Effector memory CD8-positive, alpha-beta T cell (primary cell): ENCODE measurements around the gene ZNF254.
A peak's percentile ranks its signal among the peaks of the same experiment; 100 is the strongest.
"Not testable (repeated sequence)": the region's sequence is repeated elsewhere in the genome, so short reads cannot be mapped to it uniquely, and the experiment has no call there.

Experiments used
- ATAC-seq: fragments of 150-1000 bp; cut with Tn5 transposase; replicated peaks from 2 replicates; pipeline ENCODE4 v1.10.0; 2021; ENCODE audit warnings: mild to moderate bottlenecking, moderate library complexity
- DNase-seq, 3 experiments: peaks; one replicate each; pipeline ENCODE4 v3.0.0; 2021
- H3K27ac Mint-ChIP-seq, 2 donors: one replicate each; pipeline ENCODE4 v1.8.0; 2022; ENCODE audit warnings: mild to moderate bottlenecking in 2 of 2, mixed read lengths in 2 of 2, moderate library complexity in 2 of 2
- H3K27me3 Mint-ChIP-seq, 2 donors: one replicate each; pipeline ENCODE4 v1.8.0; 2022; ENCODE audit warnings: mixed read lengths in 2 of 2
- H3K36me3 Mint-ChIP-seq: one replicate; pipeline ENCODE4 v1.8.0; 2022; ENCODE audit warnings: mild to moderate bottlenecking, moderate library complexity, mixed read lengths; ENCODE audit not compliant: insufficient read depth
- H3K4me1 Mint-ChIP-seq, 2 donors: one replicate each; pipeline ENCODE4 v1.8.0; 2022; ENCODE audit warnings: low read depth in 2 of 2, mixed read lengths in 2 of 2
- H3K4me3 Mint-ChIP-seq, 2 donors: one replicate each; pipeline ENCODE4 v1.8.0; 2022; ENCODE audit warnings: mild to moderate bottlenecking in 2 of 2, mixed read lengths in 2 of 2, moderate library complexity in 2 of 2
- H3K9me3 Mint-ChIP-seq, 2 donors: one replicate each; pipeline ENCODE4 v1.8.0; 2022; ENCODE audit warnings: mixed read lengths in 2 of 2

ZNF254 gene

DNA sequence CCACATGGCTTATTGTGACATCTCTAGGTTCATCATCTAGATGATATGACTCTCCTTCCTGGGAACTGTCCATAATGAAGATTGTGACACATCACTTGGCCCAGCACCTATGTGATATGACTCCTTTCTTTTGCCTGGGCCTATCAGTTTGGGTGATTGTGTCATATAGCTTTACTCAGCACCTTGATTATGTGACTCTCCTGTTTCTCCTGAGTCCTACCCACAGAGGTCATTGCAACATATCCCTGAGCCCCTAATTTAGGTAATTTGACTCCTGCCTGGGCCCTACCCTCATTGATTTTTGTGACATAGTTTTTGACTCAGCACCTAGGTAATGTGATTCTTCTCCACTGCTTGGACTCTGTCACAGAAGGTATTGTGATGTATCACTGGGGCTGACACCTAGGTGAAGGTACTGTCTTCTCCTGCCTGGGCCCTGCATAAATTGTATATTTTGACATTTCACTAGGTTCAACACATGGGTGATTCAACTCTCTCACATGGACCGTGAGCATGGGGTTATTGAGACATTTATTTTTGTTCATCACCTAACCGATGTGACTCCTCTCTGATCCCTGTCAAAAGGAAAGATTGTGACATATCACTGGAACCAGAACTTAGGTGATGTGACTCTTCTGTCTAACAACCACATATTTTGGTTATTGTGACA is 26.2 kb upstream of the ZNF254 start:
- peaks cover 7% of the 10 kb centered on the region for H3K36me3 Mint-ChIP-seq
- no peak overlapping the region for H3K4me3 Mint-ChIP-seq
- no peaks in the 10 kb centered on the region for H3K27me3 Mint-ChIP-seq
- DNase-seq: no peak
- H3K27ac Mint-ChIP-seq: peak overlapping the region in 1 of 2 donors; percentile 66
- H3K9me3 Mint-ChIP-seq: no peaks in the 10 kb centered on the region
- no peak for ATAC-seq
- no peaks in the 10 kb centered on the region for H3K4me1 Mint-ChIP-seq

DNA sequence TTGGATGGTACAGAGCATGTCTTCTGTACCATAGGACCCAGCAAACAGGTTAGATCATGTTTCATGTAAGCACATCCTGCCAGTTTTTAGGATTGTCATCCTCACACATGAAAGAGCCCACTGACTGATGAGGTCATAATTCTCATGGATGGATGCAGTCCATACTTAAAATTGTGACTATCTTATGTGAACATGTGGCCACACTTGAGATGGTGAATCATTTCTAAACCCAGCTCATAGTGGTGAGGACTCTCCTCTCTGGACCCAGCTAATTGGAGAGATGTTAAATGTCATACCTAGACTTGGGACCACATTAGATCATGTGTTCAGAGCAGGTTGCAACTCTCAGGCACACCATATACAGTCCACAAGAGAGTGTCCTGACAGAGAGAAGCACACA is 24.8 kb upstream of the ZNF254 start:
- H3K9me3 Mint-ChIP-seq: no peaks in the 10 kb centered on the region
- no peak for ATAC-seq
- H3K4me3 Mint-ChIP-seq: no peak overlapping the region
- no peaks in the 10 kb centered on the region for H3K27me3 Mint-ChIP-seq
- H3K4me1 Mint-ChIP-seq: no peaks in the 10 kb centered on the region
- peaks cover 5% of the 10 kb centered on the region for H3K36me3 Mint-ChIP-seq
- no peak overlapping the region for H3K27ac Mint-ChIP-seq
- no peak for DNase-seq

DNA sequence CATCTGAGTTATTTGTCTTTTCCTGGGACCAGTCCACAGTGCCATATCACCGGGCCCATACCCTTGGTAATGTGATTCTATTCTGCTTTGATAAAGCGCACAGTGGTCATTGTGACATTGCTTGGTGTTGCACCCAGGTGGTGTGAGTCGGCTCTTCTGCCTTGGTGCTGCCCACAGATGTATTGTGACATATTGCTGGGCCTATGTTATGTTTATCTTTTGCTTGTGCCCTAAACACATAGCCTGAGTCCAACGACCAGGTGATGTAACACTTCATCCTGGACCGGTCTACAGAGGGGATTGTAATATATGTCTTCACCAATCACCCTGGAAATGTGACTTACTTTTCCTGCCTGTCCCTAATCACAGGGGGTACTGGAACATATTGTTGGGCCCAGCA is 23.7 kb upstream of the ZNF254 start:
- no peaks in the 10 kb centered on the region for H3K9me3 Mint-ChIP-seq
- no peak overlapping the region for H3K4me3 Mint-ChIP-seq
- H3K36me3 Mint-ChIP-seq: peaks cover 7% of the 10 kb centered on the region
- ATAC-seq: no peak
- DNase-seq: no peak
- no peaks in the 10 kb centered on the region for H3K4me1 Mint-ChIP-seq
- H3K27ac Mint-ChIP-seq: no peak overlapping the region
- no peaks in the 10 kb centered on the region for H3K27me3 Mint-ChIP-seq

DNA sequence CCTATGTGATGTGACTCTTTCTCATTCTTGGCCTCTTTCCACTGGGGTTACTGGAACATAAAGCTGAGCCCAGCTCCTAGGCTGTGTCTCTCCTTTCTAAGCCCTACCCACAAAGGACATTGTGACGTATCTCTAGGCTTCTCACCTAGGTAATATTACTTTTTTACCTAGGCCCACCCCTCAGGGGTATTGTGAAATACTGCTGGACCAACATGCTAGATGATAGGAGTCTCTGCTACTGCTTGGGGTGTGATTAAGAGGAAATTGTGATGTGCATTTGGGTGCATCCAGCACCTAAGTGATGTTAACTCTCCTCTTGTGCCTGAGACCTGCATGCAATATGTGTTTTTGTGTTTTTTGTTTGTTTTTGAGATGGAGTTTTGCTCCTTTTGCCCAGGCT is 22.8 kb upstream of the ZNF254 start:
- Mint-ChIP-seq H3K27me3 (no peaks in the 10 kb centered on the region), H3K4me3 (no peak overlapping the region), H3K4me1 (no peaks in the 10 kb centered on the region), H3K9me3 (no peaks in the 10 kb centered on the region), H3K36me3 (peaks cover 7% of the 10 kb centered on the region), H3K27ac (no peak overlapping the region)
- DNase-seq (no peak), ATAC-seq (no peak)

DNA sequence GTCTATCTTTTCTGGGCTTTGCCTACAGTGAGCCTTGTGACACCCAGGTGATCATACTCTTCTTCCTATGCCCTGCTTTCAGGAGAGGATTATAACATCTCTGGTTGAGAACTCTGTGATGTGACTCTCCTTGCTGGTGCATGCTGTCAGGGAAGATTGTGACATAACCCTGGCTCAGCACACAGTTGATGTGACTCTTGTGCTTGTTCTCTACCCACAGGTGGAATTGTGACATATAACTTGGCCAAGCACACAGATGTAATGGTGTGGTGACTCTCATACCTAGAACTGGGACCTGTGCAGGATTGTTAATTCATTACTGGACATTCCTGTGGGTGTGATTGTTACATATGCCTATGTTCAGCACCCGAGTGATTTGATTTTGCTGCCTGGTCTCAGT is 21.7 kb upstream of the ZNF254 start:
- no peak for DNase-seq
- Mint-ChIP-seq H3K27ac (peak overlapping the region in 1 of 2 donors; percentile 52), H3K4me3 (no peak overlapping the region), H3K9me3 (no peaks in the 10 kb centered on the region), H3K27me3 (no peaks in the 10 kb centered on the region), H3K4me1 (no peaks in the 10 kb centered on the region), H3K36me3 (peaks cover 6% of the 10 kb centered on the region)
- ATAC-seq: no peak

DNA sequence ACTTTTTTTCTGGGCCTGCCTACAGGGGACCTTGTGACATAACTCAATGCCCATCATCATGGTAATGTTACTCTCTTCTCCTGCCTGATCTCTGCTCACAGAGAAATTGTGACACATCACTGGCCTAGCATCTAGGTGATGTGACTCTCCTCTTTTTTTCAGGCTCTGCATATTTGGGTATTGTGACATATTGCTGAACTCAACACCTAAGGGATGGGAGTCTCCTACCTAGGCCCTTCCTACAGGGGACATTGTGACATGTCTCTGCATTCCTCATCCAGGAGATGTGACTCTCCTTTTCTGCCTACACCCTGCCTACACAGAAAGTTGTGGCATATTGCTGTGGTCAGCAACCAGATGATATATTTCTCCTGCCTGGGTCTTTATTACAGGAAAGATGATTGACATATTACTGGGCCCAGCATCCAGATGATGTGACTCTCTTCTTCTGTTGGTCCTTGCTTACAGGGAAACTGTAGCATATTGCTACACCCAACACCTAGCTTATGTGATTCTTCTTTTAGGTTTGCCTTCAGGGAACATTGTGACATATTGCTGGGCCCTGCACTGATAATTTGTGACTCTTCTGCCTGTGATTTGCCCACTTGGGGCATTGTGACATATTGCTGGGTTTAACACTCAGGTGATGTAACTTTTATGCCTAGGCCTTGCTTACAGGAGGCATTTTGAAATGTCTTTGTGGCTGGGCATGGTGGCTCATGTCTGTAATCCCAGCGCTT is 21.0 kb upstream of the ZNF254 start:
- Mint-ChIP-seq H3K4me1 (no peaks in the 10 kb centered on the region), H3K36me3 (peaks cover 4% of the 10 kb centered on the region), H3K27ac (peak overlapping the region; percentile 52 to 62), H3K4me3 (no peak overlapping the region), H3K27me3 (no peaks in the 10 kb centered on the region), H3K9me3 (no peaks in the 10 kb centered on the region)
- DNase-seq (no peak), ATAC-seq (no peak)

DNA sequence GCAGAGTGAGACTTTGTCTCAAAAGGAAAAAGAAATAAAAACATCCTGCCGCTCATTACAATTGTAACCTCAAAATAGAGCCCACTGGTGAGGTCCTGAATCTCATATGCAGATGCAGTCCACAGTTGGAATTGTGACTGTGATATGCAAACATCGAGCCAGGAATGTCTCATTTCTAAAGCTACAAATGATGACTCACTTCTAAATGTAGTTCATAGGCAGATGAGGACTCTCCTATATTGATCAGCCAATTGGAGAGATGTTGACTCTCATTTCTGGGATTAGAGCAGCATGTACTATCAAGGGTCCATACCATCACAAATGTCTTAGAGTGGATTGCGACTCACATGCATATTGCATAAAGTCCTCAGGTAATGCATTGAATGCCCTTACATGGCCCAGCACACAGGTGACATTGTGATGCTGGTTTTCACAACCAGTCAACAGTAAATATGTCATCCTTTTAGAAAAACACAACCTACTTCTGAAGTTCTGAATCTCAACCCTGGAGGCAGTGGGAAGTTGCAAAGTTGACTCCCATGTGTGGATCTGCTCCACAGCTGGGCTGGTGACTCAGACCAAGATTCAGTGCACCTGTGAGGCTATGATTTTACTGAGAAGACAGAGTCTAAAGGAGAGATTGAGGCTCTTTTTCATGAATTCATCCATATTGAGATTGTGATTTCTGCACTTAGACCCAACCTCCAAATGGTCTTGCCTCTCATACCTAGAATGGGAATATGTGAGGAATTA is 16.9 kb upstream of the ZNF254 start:
- Mint-ChIP-seq H3K36me3 (peaks cover 9% of the 10 kb centered on the region), H3K27me3 (no peaks in the 10 kb centered on the region), H3K27ac (no peak overlapping the region), H3K9me3 (no peaks in the 10 kb centered on the region), H3K4me1 (peaks cover 0 to 3% of the 10 kb centered on the region in 2 donors), H3K4me3 (no peak overlapping the region)
- DNase-seq: no peak
- ATAC-seq: no peak

DNA sequence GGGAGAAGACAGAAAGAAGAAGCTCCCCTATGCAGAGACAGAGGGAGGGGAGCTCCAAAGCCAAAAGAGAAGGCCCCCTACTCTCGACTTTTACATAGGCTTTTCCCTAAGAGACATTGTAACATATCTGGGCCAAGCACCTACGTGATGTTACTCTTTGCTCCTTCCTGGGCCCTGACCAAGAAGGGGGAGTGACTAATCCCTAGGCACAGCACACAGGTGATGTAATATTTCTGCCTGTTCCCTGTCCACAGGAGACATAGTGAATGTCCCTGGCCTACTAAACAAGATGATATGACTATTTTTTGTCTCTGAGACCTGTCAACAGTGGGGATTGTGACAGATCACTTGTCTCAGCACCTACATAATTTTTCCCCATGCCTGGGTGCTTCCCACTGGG is 15.9 kb upstream of the ZNF254 start:
- H3K9me3 Mint-ChIP-seq: peaks cover 0 to 3% of the 10 kb centered on the region in 2 donors
- no peak overlapping the region for H3K27ac Mint-ChIP-seq
- ATAC-seq (no peak), DNase-seq (no peak)
- peaks cover 12% of the 10 kb centered on the region for H3K36me3 Mint-ChIP-seq
- H3K4me1 Mint-ChIP-seq: peaks cover 0 to 3% of the 10 kb centered on the region in 2 donors
- no peak overlapping the region for H3K4me3 Mint-ChIP-seq
- H3K27me3 Mint-ChIP-seq: no peaks in the 10 kb centered on the region

DNA sequence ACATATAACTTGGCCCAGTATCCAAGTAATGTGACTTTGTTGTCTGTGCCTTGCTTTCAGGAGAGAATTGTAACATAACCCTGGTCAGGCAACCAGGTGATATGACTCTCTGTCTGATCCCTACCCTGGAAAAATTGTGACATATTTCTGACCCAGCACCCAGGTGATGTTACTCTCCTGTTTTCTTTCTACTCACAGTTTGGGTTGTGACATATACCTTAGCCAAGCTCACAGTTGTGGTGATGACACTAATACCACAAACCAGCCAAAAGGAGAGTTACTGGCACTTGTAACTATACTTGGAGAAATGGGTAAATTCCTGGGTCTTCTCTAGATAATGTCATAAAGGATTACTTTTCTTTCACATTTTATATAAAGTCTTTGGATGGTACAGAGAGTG is 14.3 kb upstream of the ZNF254 start:
- Mint-ChIP-seq H3K27ac (peak overlapping the region in 1 of 2 donors; percentile 17), H3K4me1 (peaks cover 3 to 4% of the 10 kb centered on the region in 2 donors), H3K9me3 (peaks cover 0 to 3% of the 10 kb centered on the region in 2 donors), H3K36me3 (peaks cover 8% of the 10 kb centered on the region), H3K4me3 (no peak overlapping the region), H3K27me3 (no peaks in the 10 kb centered on the region)
- DNase-seq (no peak), ATAC-seq (no peak)

DNA sequence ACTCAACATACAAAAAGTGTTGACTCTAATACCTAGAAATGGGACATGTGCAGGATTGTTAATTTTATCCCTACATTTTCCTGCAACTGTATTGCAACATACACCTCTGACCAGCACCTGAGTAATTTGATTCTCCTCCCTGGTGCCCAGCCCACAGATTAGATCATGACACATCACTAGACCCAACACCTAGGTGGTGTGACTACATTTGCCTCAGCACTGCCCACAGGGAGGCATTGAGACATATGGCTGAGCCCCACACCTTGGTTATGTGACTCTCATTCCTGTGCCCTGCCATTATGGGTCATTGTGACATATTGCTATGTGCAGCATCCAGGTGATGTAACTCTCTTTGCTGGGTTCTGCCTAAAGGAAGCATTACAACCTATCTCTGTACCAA is 13.2 kb upstream of the ZNF254 start:
- Mint-ChIP-seq H3K4me1 (peaks cover 3 to 5% of the 10 kb centered on the region in 2 donors), H3K4me3 (no peak overlapping the region), H3K9me3 (peaks cover 0 to 3% of the 10 kb centered on the region in 2 donors), H3K36me3 (peaks cover 8% of the 10 kb centered on the region), H3K27me3 (no peaks in the 10 kb centered on the region), H3K27ac (no peak overlapping the region)
- ATAC-seq: no peak
- no peak for DNase-seq

DNA sequence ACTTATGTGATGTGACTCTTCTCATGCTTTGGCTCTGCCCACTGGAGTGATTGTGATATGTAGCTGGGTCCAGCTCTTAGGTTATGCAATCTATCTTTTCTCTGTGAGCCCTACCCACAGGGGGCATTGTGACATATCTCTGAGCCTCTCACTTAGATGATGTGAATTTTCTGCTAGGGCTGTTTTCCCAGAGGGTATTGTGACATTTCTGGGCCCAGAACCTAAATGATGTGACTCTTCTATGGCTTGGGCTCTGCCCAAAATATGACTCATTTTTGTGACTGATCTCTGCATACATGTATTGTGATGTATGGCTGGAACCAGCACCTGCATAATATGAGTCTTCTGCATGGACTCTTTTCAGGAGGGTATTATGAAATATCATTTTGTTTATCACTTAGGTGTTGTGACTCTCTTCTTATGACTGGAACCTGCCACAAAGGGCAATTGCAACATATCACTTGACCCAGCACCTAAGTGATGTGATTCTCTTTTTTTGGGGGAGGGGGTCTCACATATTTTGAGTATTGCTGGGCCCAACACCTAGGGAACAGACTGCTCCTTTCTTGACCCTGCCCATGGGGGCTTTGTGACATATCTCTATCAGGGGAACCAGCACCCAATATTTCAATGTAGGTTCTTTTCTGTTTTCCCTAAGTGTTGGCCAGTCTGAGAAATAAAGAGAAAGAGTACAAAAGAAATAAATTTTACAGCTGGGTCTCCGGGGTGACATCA is 12.1 kb upstream of the ZNF254 start:
- Mint-ChIP-seq H3K4me1 (peaks cover 3 to 5% of the 10 kb centered on the region in 2 donors), H3K36me3 (peaks cover 8% of the 10 kb centered on the region), H3K27ac (peak overlapping the region in 1 of 2 donors; percentile 77), H3K9me3 (peaks cover 0 to 3% of the 10 kb centered on the region in 2 donors), H3K4me3 (no peak overlapping the region), H3K27me3 (no peaks in the 10 kb centered on the region)
- DNase-seq (no peak), ATAC-seq (no peak)

DNA sequence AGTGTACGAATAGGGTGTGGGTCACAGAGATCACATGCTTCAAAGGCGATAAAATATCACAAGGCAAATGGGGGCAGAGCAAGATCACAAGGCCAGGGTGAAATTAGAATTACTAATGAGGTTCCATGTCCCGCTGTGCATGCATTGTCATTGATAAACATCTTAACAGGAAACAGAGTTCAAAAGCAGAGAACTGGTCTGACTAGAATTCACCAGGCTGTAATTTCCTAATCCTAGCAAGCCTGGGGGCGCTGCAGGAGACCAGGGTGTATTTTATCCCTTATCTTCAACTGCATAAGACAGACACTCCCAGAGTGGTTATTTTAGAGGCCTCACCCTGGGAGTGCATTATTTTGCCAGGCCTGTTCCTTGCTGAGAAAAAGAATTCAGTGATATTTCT is 11.5 kb upstream of the ZNF254 start:
- peak overlapping the region in 1 of 2 donors; percentile 77 for H3K27ac Mint-ChIP-seq
- H3K36me3 Mint-ChIP-seq, H3K4me1 Mint-ChIP-seq, ATAC-seq, DNase-seq, H3K4me3 Mint-ChIP-seq, H3K9me3 Mint-ChIP-seq, H3K27me3 Mint-ChIP-seq: not testable (repeated sequence)

DNA sequence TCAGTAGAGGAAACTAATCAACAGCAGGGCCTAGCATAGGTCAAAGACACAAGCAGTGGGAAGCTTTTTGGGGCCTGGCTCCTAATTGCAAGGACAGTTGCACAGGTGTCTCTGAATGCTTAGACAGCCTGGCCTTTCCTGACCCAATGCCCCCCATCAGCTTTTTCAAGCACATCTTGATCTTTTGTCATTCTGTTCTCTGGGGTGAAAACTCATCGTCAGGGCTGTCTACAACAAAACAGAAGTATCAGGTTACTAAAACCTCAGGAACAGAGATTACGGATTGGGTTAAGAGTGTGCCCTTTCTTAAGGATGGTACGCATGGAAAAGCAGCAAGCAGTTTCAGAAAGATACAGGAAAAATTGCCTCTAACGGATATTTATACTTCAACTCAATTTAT is 8.3 kb upstream of the ZNF254 start:
- peaks cover 2 to 5% of the 10 kb centered on the region in 2 donors for H3K4me1 Mint-ChIP-seq
- no peak for ATAC-seq
- no peak overlapping the region for H3K27ac Mint-ChIP-seq
- peaks cover 0 to 3% of the 10 kb centered on the region in 2 donors for H3K9me3 Mint-ChIP-seq
- no peak for DNase-seq
- H3K4me3 Mint-ChIP-seq: no peak overlapping the region
- H3K36me3 Mint-ChIP-seq: peaks cover 6% of the 10 kb centered on the region
- H3K27me3 Mint-ChIP-seq: no peaks in the 10 kb centered on the region
